GM18508 (cell line): ENCODE data around the gene CARMIL1.
A peak's percentile ranks its signal among the peaks of the same experiment; 100 is the strongest.

Source experiments
- ATAC-seq: cut with Tn5 transposase; IDR thresholded peaks from one replicate; pipeline ENCODE4 v1.9.1; 2021; ENCODE audit warnings: moderate number of reproducible peaks; ENCODE audit not compliant: insufficient read depth, unreplicated experiment

The CARMIL1 gene

GRCh38 chr6:25278914-25279747 lies at the start of gene CARMIL1:
TSS of gene CARMIL1 (plus strand) at chr6:25279374. CDS start at chr6:25279796, 422 bp downstream.
- peak; percentile 39 for ATAC-seq

GRCh38 chr6:25229671-25230321 lies 49.4 kb upstream of the CARMIL1 start:
- no peak for ATAC-seq

GRCh38 chr6:25232479-25232878 lies 46.7 kb upstream of the CARMIL1 start:
- ATAC-seq = no peak

GRCh38 chr6:25233226-25233625 lies 45.9 kb upstream of the CARMIL1 start:
- ATAC-seq = no peak

GRCh38 chr6:25237579-25237978 lies 41.6 kb upstream of the CARMIL1 start:
- no peak for ATAC-seq

- ATAC-seq = no peak
These were observed 40.1 kb upstream of the CARMIL1 start for GRCh38 chr6:25239059-25239458.

GRCh38 chr6:25239498-25239897 lies 39.7 kb upstream of the CARMIL1 start:
- no peak for ATAC-seq

GRCh38 chr6:25242567-25242966 lies 36.6 kb upstream of the CARMIL1 start:
- ATAC-seq = no peak

GRCh38 chr6:25244865-25245264 lies 34.3 kb upstream of the CARMIL1 start:
- no peak for ATAC-seq

GRCh38 chr6:25248123-25248522 lies 31.1 kb upstream of the CARMIL1 start:
- ATAC-seq = no peak

GRCh38 chr6:25249133-25249532 lies 30.0 kb upstream of the CARMIL1 start:
- ATAC-seq = no peak

GRCh38 chr6:25250878-25251277 lies 28.3 kb upstream of the CARMIL1 start:
- no peak for ATAC-seq

- ATAC-seq = no peak
These were observed 27.7 kb upstream of the CARMIL1 start for GRCh38 chr6:25251426-25251825.

GRCh38 chr6:25253351-25253750 lies 25.8 kb upstream of the CARMIL1 start:
- no peak for ATAC-seq

- ATAC-seq = no peak
These were observed 24.5 kb upstream of the CARMIL1 start for GRCh38 chr6:25254671-25255070.

- ATAC-seq = no peak
These were observed 21.4 kb upstream of the CARMIL1 start for GRCh38 chr6:25257686-25258348.

GRCh38 chr6:25259756-25260155 lies 19.4 kb upstream of the CARMIL1 start:
- no peak for ATAC-seq

GRCh38 chr6:25263657-25264056 lies 15.5 kb upstream of the CARMIL1 start:
- no peak for ATAC-seq

- ATAC-seq = no peak
These were observed 12.6 kb upstream of the CARMIL1 start for GRCh38 chr6:25266456-25267100.

GRCh38 chr6:25267662-25268061 lies 11.5 kb upstream of the CARMIL1 start:
- ATAC-seq = no peak

GRCh38 chr6:25270559-25270958 lies 8.6 kb upstream of the CARMIL1 start:
- no peak for ATAC-seq
